HG02938 (cell line): ENCODE data around the gene ARHGEF1.
"Not testable (repeated sequence)": the region's sequence is repeated elsewhere in the genome, so short reads cannot be mapped to it uniquely, and the experiment has no call there.

Experiments
- ATAC-seq: cut with Tn5 transposase; IDR thresholded peaks from one replicate; pipeline ENCODE4 v1.9.1; 2021; ENCODE audit warnings: mild to moderate bottlenecking, moderate library complexity; ENCODE audit not compliant: unreplicated experiment

Gene ARHGEF1

GRCh38 chr19:41904118-41904870, 21.3 kb downstream of the ARHGEF1 start:
- ATAC-seq: no peak

GRCh38 chr19:41905273-41906002, 22.5 kb downstream of the ARHGEF1 start:
- no peak for ATAC-seq

GRCh38 chr19:41906271-41906670, 23.3 kb downstream of the ARHGEF1 start:
- ATAC-seq: no peak

GRCh38 chr19:41906916-41907680, 24.1 kb downstream of the ARHGEF1 start:
- no peak for ATAC-seq

- ATAC-seq: no peak
These were observed 25.1 kb downstream of the ARHGEF1 start for GRCh38 chr19:41907994-41908615.

GRCh38 chr19:41908724-41909464, 25.9 kb downstream of the ARHGEF1 start:
- no peak for ATAC-seq

- no peak for ATAC-seq
These were observed 26.7 kb downstream of the ARHGEF1 start for GRCh38 chr19:41909706-41910105.

GRCh38 chr19:41910240-41910991, 27.4 kb downstream of the ARHGEF1 start:
- no peak for ATAC-seq

GRCh38 chr19:41910992-41911888, 28.3 kb downstream of the ARHGEF1 start:
- ATAC-seq: no peak

- no peak for ATAC-seq
These were observed 29.1 kb downstream of the ARHGEF1 start for GRCh38 chr19:41911889-41912731.

- ATAC-seq: no peak
These were observed 30.0 kb downstream of the ARHGEF1 start for GRCh38 chr19:41912899-41913537.

GRCh38 chr19:41913538-41914423, 30.8 kb downstream of the ARHGEF1 start:
- ATAC-seq: no peak

GRCh38 chr19:41914424-41914834, 31.4 kb downstream of the ARHGEF1 start:
- ATAC-seq: not testable (repeated sequence)

- no peak for ATAC-seq
These were observed 32.2 kb downstream of the ARHGEF1 start for GRCh38 chr19:41915021-41915775.

- ATAC-seq: no peak
These were observed 32.9 kb downstream of the ARHGEF1 start for GRCh38 chr19:41915776-41916414.
